Caki2 (cell line): ENCODE data around the gene BEX3. TPM values are rescaled to one million over a fixed set of nuclear protein-coding genes. Genes with fewer than 3 reads are reported as not detected.
"Not testable (repeated sequence)": the region's sequence is repeated elsewhere in the genome, so short reads cannot be mapped to it uniquely, and the experiment has no call there.

Source experiments
- DNase-seq: peaks from one replicate; pipeline ENCODE4 v3.0.0-alpha.2; 2015; ENCODE audit warnings: low read depth
- in situ Hi-C: cut with HindIII; loops from 2 replicates; pipeline ENCODE4 v1.10.0; 2016; ENCODE audit warnings: low sequenced_read_pairs, low pct_unique_long_range_greater_than_20kb, mixed read lengths
- total RNA-seq: library from RNA; depleted of rRNA; stranded (reverse); fragments of >200 nt; shearing (Covaris generic); gene quantifications from 2 replicates; pipeline ENCODE4 v1.2.3, GENCODE V29; 2014; ENCODE audit warnings: low replicate concordance

BEX3 gene
- total RNA-seq, 1 experiment from 2014 or later: 289 TPM

DNA sequence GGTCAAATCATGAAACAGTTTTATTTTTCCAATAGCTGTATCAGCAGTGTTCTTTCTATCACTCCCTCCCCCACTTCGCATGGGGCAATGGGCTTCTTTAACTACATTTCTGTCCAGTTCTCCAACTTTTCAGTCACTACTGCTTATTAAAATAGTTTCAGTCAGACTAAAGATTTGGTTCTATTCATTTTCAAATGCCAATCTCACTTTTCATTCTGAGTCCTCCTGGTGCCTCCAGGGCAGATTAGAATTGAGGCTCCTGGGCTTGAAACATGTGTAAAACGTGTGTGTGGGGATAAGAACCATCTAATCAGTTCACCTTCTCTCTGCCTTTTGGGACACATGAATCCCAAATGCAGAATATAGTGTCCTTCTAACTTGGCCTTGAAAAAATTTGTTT lies 3.5 kb upstream of the BEX3 start:
- in situ Hi-C loops: no loop called here
- DNase-seq: no peak

DNA sequence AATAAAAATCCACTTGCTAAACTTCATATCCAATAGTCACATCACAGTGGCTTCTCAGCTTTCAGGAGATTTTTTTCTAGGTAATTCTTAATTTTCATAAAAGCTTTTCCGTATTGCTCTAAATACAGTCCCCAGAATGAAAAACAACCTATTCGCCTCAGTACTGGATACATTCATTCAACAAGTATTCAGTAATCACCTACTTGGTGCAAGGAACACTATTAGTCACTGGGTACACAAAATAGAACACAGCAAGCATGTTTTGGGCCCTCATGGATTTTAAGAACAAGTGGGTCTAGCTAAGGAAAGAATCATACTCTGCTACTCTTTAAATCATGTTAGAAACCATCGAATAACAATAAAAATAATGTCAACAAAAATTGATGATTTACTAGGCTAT lies 2.8 kb upstream of the BEX3 start:
- in situ Hi-C loops: no loop called here
- no peak for DNase-seq

DNA sequence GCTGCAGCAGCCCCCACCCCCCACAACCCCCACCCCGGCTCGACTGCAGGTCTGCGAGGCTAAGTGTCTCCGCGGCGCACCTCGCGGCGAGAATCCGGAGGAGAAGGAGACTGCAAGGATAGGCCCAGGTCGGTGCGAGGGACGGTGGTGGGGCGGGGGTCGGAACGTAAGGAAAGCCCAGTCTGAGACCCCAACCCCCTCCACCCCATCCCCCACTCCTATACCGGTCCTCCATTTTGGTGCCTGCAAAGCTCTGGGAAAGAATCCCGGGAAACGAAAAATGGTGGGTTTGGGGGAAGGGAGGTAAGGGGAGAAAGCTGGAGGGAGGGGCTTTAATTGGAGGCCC lies 614 bp downstream of the BEX3 start:
- in situ Hi-C loops: no loop called here
- peak; percentile 22 for DNase-seq

DNA sequence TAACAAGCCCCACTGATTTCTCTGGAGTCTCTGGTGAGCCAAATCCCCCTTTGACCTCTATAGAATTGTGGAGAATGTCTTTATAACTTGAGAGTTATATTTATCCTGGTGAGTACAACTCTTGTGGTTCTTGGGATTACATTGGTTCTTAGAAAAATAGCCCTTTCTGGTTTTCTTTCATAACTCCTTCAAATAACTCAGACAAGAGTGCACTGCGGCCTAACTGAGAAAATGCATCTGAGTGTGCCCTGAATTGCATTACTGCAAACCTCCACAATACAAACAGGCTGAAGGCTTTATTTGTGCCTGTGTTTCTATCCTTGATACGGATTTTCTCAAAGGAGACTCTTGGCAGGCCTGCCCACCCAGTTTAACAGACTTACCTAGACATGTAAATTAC lies 2.7 kb downstream of the BEX3 start:
- in situ Hi-C loops: no loop called here
- no peak for DNase-seq

DNA sequence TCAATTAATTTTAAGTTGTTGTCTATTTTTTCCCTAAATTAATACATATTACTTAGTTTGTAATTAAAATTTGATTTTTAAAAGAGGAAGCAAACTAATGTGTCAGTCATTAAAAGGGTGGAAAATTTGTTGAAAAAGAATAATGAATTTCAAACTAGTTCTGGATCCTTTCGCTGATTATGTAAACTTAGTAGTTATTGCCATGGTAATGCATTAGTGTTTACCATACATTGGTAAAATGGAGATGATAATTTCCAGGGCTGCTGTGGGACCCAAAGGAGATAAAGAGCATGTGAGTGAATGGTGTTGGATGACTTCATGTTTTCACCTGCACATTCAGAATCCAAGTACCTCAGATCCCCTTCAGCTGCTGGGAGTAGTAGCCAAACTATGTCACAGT lies 6.5 kb downstream of the BEX3 start:
- in situ Hi-C loops: no loop called here
- DNase-seq: no peak

DNA sequence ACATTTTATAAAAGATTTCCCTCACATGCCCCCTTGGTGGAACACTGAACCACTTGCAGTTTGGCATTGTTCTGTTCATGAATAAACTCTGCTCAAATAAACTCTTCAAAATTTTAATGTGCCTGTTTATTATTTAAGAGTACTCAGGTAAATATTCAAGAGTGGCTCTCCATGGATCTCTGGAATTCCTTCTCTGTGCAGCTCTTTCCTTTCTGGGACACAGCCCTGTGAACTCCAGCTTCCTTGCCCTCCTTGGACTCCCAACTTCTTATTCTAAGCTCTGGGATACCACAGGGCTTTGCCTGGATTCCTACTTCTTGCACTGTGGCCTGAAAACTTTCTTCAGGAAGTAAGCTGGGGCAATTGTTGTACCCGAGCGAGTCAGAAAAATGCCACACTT lies 8.3 kb downstream of the BEX3 start:
- DNase-seq: no peak

DNA sequence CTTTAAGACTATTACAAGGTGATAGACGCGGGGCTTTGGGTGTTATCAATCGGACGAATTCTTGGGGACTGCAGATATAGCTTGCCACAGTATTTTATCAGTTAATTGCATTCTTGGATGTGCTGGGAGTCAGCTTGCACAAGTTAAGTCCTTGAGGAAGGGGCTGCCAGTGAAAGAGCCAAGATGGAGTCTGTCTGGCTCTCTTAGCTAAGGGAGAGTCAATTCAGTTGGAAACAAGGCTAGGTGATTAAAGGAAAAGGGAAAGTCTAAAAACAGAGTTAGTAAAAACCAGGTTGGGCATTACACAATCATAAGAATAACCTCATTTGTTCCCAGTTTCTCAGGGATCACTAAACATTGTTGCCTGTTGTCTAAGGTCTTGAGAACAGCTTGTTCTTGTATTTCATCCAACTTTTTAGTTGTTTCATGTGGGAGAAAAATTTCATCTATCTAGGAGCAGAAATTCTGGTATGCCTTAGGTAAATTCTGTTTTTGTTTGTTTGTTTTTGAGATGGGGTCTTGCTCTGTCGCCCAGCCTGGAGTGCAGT lies 9.0 kb downstream of the BEX3 start:
- in situ Hi-C loops: not testable (repeated sequence)

More for the DNA sequence above, 8.3 kb downstream of the BEX3 start:
- in situ Hi-C loops: no loop called here

DNA sequence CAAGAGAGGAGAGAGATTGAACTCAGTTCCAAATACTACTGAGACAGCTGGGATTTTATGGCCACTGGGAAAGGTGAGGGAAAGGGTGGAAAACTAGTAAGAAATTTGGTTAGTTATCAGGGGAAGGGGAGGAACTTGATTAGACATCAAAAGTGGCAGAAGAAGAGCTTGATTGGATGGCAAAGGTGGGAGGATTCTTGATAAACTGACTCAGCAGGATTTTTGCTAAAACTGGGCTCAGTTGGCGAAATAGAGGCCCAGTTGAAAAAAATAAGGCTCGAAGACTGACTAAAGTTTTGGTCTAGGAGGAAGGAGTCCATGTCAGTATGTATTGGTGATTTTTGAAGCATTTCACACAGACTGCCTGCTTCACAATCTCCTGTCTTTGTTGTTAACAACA lies 10.0 kb downstream of the BEX3 start:
- in situ Hi-C loops: no loop called here
- no peak for DNase-seq

More for the DNA sequence above, 9.0 kb downstream of the BEX3 start:
- not testable (repeated sequence) for DNase-seq

DNA sequence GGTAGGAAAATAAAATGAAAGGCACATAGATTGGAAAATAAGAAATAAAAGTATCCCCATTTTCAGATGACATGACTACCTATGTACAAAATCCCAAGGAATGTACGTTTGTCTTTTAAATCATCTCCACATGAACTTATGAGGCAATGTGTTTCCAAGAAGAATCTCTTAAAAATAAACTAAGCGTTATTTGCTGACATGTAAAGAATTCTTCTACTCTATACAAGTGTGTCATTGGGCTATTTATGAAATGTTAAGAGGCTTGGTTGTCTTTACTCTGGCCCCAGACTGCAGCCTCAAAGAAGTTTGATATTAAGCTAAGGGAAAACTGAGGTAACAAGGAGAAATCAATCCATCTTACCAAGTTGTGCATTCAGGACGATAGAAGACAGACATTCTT lies 17.1 kb downstream of the BEX3 start:
- in situ Hi-C loops: no loop called here
- DNase-seq: no peak

DNA sequence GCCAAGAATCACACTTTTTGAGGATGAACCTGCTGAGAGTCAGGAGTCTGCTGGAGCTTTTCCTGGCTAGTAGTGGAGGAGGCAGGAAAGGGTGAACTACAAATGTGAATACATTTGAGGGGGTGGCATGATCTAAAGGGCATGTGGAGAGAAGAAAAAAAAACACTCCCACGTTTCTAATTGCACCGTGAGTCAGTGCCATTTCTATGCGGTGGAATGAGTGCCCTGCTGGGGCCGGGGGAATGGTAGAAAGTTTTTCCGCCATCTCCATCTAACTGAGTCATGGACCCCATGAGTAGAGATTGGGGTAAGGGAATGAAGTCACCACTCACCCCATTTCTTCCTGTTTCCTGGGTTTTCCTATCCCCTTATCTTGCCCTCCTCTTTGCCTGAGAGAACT lies 19.8 kb downstream of the BEX3 start:
- in situ Hi-C loops: no loop called here

DNA sequence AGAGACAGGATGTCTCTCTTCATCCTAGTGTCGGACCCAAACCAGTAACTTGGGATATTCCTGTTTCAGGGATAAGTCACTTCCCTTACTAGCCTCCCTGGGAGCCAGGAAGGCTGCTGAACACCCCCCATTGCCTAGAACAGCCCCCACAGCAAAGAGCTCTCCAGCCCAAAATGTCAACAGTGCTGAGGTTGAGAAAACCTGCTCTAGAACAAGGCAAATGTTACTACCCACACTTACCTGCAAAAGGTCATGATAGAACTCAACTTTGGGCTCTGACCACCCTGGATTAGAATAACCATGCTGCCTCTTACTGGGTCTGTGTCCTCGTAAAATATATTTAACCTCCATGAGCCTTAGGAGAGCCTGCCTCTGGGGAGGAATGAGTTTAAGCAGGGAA lies 20.3 kb downstream of the BEX3 start:
- no peak for DNase-seq
- in situ Hi-C loops: no loop called here

More for the DNA sequence above, 19.8 kb downstream of the BEX3 start:
- no peak for DNase-seq

DNA sequence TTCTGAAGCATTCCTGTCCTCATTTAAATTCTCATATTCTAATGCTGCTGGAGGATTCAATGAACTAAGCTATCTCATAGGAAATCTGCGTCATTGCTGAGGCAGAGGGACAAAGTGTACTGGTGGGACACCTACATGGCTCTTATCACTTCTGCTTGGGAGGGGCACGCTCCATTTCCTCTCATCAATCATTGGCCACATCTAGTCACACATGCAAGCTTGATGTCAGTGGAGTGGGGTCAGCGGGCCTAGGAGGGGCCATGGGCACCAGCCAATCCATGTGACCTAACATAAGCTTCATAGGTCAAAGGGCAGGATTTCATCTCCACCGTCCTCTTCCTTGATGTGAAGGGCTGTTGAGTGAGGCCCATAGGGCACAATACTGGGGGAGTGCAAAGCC lies 21.4 kb downstream of the BEX3 start:
- DNase-seq: no peak
- in situ Hi-C loops: no loop called here

DNA sequence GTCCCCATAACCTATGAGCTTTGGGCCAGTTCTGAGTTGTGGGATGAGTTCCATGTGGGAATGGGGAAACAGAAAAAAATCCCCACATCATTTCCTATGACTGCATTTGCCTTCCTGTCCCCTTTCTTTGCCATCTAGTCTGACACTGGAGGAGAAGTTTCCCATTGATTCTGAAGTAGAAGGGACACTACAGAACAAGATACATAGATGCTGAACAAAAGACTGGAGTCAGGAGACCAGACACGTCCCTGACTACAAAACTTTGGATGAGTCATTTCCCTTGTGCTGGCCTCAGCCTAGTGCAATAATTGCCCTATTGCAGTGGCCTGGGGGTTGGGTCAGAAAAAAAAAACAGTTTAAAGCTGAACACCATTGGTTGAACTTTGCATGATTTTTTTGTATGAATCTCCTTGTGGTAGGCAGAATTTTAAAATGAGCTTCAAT lies 22.1 kb downstream of the BEX3 start:
- DNase-seq: peak; percentile 71

DNA sequence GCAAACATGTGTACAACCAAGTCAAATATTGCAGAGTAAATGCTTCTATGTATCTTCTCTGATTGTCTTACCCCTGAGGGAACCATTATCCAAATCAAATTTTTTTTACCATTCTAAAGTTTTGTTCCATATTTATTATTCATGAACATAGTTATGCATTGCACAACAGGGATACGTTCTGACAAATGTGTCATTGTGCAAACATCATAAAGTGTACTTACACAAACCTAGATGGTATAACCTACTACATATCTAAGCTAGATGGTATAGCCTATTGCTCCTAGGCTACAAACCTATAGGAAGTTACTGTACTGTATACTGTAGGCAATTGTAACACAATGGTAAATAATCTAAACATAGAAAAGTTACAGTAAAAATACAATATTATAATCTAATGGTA lies 23.4 kb downstream of the BEX3 start:
- in situ Hi-C loops: no loop called here

More for the DNA sequence above, 22.1 kb downstream of the BEX3 start:
- in situ Hi-C loops: no loop called here

DNA sequence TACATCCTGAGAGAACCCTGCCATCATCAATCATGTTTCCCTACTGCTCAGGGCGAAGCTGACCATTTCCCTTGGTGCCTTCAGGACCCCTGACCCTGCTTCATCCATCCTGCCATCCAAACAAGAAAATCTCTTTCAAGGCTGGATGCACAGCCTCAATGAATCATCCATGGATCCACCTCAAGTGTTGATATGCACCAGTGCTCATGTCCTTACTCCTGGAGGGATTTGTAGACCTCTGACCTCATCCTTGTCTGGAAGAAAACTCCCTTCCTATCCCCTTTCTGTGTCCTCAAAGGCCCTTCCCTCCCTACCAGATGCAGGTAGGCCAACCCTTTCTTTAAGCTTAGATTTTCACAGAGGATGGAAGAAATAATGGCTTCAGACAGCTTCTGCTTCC lies 24.6 kb downstream of the BEX3 start:
- in situ Hi-C loops: no loop called here
- peak; percentile 66 for DNase-seq

More for the DNA sequence above, 23.4 kb downstream of the BEX3 start:
- no peak for DNase-seq

DNA sequence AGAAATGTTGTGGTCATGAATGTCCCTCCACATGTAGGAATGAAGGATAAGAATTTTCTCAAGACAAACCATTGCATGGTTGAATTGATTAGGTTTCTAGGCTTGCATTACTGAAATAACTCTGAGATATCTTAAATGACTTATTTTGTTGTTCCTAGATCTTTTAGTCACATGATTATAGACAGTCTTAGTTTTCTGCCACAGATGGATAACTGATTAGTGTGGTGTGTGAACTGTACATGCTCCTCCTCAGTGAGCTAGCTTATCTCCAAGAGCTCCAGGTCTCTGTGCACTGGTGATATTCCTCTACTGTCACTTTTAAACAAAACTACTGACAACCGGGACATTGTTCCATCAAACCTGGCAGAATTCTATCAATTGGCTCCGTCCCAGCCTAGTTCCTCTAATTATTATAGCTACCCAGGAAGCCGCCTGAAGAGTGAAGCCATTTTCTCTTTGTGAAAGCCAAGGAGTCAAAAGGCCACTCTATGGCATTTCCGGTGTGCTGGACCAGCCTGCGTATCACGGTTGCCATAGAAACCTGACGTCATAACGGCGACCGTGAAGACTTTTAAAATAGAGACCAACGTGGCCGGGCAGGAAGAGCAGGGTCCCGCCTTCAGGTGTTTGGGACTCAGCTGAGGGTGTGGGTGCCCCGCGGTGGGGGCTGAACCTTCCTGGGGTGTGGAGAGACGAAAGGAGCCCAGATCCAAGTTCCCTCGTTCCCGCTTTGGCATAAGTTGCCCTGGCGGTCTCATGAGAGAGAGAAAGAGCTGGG lies 28.1 kb downstream of the BEX3 start:
- DNase-seq: peak; percentile 81
- in situ Hi-C loops: no loop called here

DNA sequence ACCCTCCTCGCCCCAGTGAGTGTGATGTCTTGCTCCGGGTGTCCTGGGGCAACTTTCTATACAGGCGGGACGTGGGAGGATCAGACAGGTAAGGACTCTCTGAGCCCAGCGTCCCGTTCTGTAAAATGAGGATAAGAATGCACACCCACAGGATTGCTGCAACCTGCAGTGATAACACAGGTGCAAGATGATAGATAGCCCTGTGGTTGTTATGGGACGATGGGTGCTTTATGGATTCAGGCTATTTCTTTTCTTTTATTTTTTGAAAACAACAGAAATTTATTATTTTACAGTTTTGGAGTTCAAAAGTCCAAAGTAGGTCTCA lies 28.6 kb downstream of the BEX3 start:
- DNase-seq: no peak
- in situ Hi-C loops: no loop called here

DNA sequence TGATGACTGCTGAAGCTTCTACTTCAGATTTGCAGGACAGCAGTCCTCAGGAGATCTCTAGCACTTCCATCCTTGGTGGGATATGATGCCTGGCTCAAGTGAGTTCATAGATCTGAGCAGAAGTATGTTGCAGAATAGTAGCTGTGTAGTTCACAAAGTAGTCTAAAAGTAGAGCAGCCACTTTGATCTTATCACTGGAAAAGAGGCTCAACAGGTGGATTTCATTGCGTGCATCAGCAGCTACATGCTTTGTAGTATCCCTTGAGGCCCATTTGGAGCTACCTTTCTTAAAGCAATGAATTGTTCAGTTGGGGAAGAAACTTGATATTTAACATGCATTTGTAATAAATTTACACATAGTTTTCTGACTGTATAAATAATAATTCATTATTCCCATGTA lies 29.9 kb downstream of the BEX3 start:
- in situ Hi-C loops: no loop called here
- no peak for DNase-seq

DNA sequence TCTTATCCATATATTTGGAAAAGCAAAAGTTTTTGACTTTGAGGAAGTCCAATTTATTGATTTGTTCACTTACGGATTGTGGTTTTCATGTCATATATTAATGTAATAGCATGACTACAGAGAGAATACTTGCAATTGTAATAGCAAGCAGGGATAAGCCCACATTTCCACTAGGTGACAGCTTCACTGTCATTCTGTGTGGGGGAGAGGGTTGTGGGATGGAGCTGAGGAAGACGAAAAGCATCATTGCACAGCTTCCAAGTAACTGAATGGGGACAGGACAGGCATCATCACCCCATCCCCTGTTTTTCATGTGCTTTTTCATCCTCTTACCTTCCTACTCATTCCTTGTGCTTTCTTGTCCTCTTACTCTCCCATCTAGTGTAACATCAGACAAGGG lies 31.4 kb downstream of the BEX3 start:
- no peak for DNase-seq
- in situ Hi-C loops: no loop called here

DNA sequence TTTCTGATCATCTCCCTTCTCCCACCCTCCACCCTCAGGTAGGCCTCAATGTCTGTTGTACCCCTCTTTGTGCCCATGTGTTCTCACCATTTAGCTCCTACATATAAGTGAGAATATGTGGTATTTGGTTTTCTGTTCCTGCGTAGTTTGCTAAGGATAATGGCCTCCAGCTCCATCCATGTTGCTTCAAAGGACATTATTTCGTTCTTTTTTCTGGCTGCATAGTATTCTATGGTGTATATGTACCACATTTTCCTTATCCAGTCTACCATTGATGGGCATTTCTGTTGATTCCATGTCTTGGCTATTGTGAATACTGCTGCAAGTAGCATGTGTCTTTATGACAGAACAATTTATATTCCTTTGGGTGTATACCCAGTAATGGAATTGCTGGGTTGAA lies 35.4 kb downstream of the BEX3 start:
- DNase-seq, in situ Hi-C loops: not testable (repeated sequence)
